MM.1S (cell line): ENCODE measurements around the gene RRP36.

Experiments
- EZH2phosphoT487 ChIP-seq: fragments of 300-600 bp; sonication (generic); IDR thresholded peaks from 2 replicates; pipeline ENCODE4 v1.6.1; 2018; ENCODE audit warnings: antibody characterized with exemption, low read length
- TF ChIP-seq, protein P1 (sequence below): fragments of 300-600 bp; sonication (generic); IDR thresholded peaks from 2 replicates; pipeline ENCODE4 v1.5.1; 2016; ENCODE audit warnings: antibody characterized with exemption, low read length, mixed read lengths

DNA sequence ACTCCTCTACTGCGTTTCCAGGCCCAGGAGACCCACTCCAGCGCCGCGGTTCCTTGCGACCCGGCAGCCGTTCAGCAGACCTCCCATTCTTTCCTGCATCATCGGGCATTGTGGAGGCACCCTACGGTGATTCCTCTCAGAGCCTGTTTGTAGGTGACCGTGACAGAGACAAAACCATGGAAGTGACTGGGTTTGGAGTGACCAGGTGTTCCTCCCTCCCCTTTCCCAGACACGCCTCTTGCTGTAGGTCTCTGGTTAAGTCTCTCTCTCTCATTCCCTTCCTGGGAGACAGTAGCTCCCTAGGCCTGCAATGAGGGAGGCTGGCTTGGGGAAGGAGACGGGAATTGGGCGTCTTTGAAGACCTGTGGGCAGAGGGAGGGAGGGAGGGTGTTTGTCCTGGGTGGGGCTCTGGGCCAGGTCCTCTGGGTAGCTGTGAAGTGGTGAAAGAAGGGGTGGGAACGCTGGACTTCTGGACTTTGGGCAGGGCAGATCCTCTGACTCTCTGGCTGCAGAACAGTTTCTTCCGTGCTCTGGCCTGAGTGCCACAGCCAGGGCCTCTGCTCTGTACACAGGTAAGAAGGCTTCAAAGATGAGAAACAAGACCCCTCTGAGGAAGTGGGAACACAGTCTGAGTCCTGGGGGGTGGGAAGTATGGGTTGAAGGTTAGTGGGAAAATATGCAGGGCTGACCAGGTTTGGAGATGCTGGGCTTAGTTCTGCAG lies 38.8 kb downstream of the RRP36 start:
- TF ChIP-seq, protein P1, sequence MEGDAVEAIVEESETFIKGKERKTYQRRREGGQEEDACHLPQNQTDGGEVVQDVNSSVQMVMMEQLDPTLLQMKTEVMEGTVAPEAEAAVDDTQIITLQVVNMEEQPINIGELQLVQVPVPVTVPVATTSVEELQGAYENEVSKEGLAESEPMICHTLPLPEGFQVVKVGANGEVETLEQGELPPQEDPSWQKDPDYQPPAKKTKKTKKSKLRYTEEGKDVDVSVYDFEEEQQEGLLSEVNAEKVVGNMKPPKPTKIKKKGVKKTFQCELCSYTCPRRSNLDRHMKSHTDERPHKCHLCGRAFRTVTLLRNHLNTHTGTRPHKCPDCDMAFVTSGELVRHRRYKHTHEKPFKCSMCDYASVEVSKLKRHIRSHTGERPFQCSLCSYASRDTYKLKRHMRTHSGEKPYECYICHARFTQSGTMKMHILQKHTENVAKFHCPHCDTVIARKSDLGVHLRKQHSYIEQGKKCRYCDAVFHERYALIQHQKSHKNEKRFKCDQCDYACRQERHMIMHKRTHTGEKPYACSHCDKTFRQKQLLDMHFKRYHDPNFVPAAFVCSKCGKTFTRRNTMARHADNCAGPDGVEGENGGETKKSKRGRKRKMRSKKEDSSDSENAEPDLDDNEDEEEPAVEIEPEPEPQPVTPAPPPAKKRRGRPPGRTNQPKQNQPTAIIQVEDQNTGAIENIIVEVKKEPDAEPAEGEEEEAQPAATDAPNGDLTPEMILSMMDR, result no peak
- no peak for TF ChIP-seq EZH2phosphoT487
